ENCODE data around the gene ATXN7L1.
"Not testable (repeated sequence)": the region's sequence is repeated elsewhere in the genome, so short reads cannot be mapped to it uniquely, and the experiment has no call there.

ATXN7L1 gene

DNA sequence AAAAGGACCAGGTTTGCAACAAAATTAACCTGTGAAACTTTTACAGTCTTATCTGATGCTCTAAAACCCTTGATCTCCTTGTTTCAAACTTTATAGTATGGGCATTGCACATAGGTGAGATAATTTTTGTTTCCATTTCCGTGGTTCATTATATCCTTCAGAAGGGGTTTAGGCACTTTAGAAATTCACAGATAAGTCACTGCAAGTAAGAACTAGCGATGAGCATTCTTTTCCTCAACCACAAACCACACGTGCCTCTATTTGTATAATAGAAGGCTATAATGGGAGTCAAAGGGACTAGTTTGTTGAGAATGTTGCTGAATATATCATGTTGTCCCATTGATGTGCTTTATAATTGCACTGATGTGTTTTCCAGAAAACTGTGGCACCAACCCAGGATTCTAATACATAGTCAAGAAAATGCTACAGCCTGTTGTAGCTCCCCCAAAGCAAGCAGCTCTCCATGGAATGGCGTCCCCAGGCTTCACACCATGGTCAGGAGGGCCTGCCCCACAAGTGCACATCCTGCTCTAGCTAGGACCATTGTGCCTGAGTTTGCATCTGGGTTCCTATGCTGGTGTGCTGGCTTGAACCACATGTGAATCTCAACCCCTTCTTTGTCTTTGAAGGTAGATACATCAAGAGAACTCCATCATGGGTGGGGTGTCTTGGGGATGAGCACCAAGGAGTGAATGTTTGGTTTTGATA lies 14.0 kb upstream of the ATXN7L1 start:
- H2AFZ ChIP-seq (ENCODE audit: low read length, unreplicated experiment): no peak overlapping the region
- H3K27me3 ChIP-seq (ENCODE audit: insufficient read depth, low read length): no peaks in the 10 kb centered on the region
- no peak overlapping the region for H3K27ac ChIP-seq (ENCODE audit: low read depth, low read length)
- no peaks in the 10 kb centered on the region for H3K36me3 ChIP-seq (ENCODE audit: insufficient read depth, low read length)
- H3K4me3 ChIP-seq (ENCODE audit: low read depth, low read length): no peak overlapping the region
- no peaks in the 10 kb centered on the region for H3K4me1 ChIP-seq (ENCODE audit: control insufficient read depth, insufficient read depth, low read length, unreplicated experiment)
- no peaks in the 10 kb centered on the region for H3K79me2 ChIP-seq (ENCODE audit: control insufficient read depth, insufficient read depth, low read length, unreplicated experiment)

DNA sequence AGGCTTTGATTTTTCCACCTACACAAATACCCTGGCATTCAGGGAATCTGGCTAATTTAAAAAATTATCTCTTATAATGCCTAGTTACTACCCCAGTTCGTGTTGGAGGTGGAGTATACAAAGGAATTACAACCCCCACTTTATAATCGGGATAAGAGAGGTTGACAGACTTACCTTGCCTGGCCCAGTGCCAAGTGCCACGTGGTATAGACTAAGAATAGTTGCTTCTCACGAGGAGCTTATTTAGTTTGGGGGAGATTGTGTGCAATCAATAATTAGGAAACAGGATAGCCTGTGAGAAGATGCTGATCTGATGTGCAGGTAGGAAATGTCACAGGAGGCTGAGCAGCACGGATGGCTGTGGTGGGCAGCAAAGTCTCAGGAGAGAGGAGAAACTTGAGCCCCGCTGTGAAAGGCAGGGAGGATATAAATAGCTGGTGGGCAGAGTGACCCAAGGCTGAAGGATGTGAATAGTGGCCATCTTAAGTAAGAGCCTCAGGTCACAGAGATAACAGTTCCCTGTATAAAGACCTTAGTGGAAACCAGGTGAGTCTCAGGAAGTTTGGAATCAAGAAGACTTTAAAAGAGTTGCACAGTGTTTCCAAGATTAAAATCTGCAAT lies 11.3 kb upstream of the ATXN7L1 start:
- Histone ChIP-seq H2AFZ (ENCODE audit: low read length, unreplicated experiment) (no peak overlapping the region), H3K27ac (ENCODE audit: low read depth, low read length) (no peak overlapping the region), H3K4me3 (ENCODE audit: low read depth, low read length) (no peak overlapping the region), H3K27me3 (ENCODE audit: insufficient read depth, low read length) (no peaks in the 10 kb centered on the region), H3K4me1 (ENCODE audit: control insufficient read depth, insufficient read depth, low read length, unreplicated experiment) (no peaks in the 10 kb centered on the region), H3K36me3 (ENCODE audit: insufficient read depth, low read length) (peaks cover 4% of the 10 kb centered on the region; the same call in 1 of the 2 replicates), H3K79me2 (ENCODE audit: control insufficient read depth, insufficient read depth, low read length, unreplicated experiment) (peaks cover 5% of the 10 kb centered on the region)

DNA sequence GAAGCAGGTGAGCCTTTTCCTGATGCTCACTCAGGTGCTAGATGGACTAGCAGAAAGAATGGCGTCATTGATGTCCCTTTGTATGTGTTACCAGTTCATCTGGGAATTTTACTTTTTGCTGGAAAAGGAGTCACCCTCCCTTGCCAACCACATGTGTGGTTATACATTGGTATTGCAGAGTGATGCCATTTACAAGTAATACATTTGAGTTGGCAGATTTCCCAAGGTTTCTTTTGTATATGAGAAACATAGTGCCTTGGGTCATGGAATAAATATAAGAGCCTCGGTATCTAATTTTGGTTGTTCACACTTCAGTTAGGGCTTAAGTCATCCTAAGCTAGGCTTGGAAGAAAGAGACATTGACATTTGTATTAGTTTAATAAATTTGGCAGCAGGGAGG lies 10.4 kb upstream of the ATXN7L1 start:
- no peaks in the 10 kb centered on the region for H3K4me1 ChIP-seq (ENCODE audit: control insufficient read depth, insufficient read depth, low read length, unreplicated experiment)
- H3K4me3 ChIP-seq (ENCODE audit: low read depth, low read length): no peak overlapping the region
- no peak overlapping the region for H2AFZ ChIP-seq (ENCODE audit: low read length, unreplicated experiment)
- H3K27me3 ChIP-seq (ENCODE audit: insufficient read depth, low read length): no peaks in the 10 kb centered on the region
- H3K27ac ChIP-seq (ENCODE audit: low read depth, low read length): no peak overlapping the region
- H3K79me2 ChIP-seq (ENCODE audit: control insufficient read depth, insufficient read depth, low read length, unreplicated experiment): peaks cover 5% of the 10 kb centered on the region
- H3K36me3 ChIP-seq (ENCODE audit: insufficient read depth, low read length): peaks cover 4% of the 10 kb centered on the region; the same call in 1 of the 2 replicates

GRCh38 chr7:105885387-105886111 lies 9.2 kb upstream of the ATXN7L1 start:
- H3K36me3 ChIP-seq (ENCODE audit: insufficient read depth, low read length): peaks cover 4% of the 10 kb centered on the region; the same call in 1 of the 2 replicates
- H3K27me3 ChIP-seq (ENCODE audit: insufficient read depth, low read length): no peaks in the 10 kb centered on the region
- no peak overlapping the region for H3K4me3 ChIP-seq (ENCODE audit: low read depth, low read length)
- peaks cover 5% of the 10 kb centered on the region for H3K79me2 ChIP-seq (ENCODE audit: control insufficient read depth, insufficient read depth, low read length, unreplicated experiment)
- H2AFZ ChIP-seq (ENCODE audit: low read length, unreplicated experiment): no peak overlapping the region
- no peak overlapping the region for H3K27ac ChIP-seq (ENCODE audit: low read depth, low read length)
- no peaks in the 10 kb centered on the region for H3K4me1 ChIP-seq (ENCODE audit: control insufficient read depth, insufficient read depth, low read length, unreplicated experiment)

GRCh38 chr7:105883179-105883578 lies 6.8 kb upstream of the ATXN7L1 start:
- H2AFZ ChIP-seq (ENCODE audit: low read length, unreplicated experiment); H3K36me3 ChIP-seq (ENCODE audit: insufficient read depth, low read length); H3K4me3 ChIP-seq (ENCODE audit: low read depth, low read length); H3K27ac ChIP-seq (ENCODE audit: low read depth, low read length); H3K27me3 ChIP-seq (ENCODE audit: insufficient read depth, low read length): not testable (repeated sequence)
- Histone ChIP-seq H3K4me1 (ENCODE audit: control insufficient read depth, insufficient read depth, low read length, unreplicated experiment) (peaks cover 13% of the 10 kb centered on the region), H3K79me2 (ENCODE audit: control insufficient read depth, insufficient read depth, low read length, unreplicated experiment) (peaks cover 19% of the 10 kb centered on the region)

GRCh38 chr7:105881439-105881838 lies 5.0 kb upstream of the ATXN7L1 start:
- Histone ChIP-seq H3K79me2 (ENCODE audit: control insufficient read depth, insufficient read depth, low read length, unreplicated experiment) (peaks cover 29% of the 10 kb centered on the region), H3K36me3 (ENCODE audit: insufficient read depth, low read length) (peaks cover 4% of the 10 kb centered on the region; the same call in 1 of the 2 replicates)

DNA sequence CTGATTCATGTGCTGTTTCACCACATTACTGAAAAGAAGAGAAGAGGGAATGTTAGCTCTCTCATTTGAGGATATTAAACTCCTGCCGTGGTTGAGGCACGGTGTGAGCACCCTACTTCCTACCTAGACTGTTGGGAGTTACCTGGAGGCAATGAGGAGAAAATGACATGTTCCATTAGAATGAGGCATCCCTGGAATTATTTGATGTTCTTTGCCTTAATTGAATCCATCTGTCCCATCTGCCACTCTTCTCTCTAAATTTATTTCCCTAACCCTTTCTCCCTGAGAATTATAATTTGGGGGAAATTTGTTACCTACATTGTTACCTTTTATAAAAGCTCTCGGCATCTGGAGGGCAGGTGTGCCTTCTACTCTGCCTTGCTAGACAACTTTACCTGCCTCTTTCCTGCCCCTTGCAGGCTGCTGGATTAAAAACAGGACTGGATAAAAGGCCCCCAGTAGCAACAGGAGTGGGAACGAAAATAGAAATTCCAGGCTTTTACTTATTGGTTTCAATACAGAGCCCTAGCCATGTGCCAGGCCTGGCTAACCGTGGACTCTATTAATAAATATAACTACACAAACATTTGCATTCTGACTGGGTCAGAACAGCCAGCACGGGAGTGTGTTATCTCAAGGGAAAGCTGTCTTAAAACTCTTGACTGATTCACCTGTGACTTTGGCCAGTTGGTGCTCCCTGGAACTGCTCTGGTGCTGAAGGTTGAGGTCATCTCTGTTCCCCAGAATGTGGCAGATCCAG lies 4.4 kb upstream of the ATXN7L1 start:
- H3K36me3 ChIP-seq (ENCODE audit: insufficient read depth, low read length): peaks cover 4% of the 10 kb centered on the region; the same call in 1 of the 2 replicates
- H3K4me3 ChIP-seq (ENCODE audit: low read depth, low read length): no peak overlapping the region
- no peaks in the 10 kb centered on the region for H3K27me3 ChIP-seq (ENCODE audit: insufficient read depth, low read length)
- no peak overlapping the region for H3K27ac ChIP-seq (ENCODE audit: low read depth, low read length)
- H2AFZ ChIP-seq (ENCODE audit: low read length, unreplicated experiment): no peak overlapping the region
- peaks cover 34% of the 10 kb centered on the region for H3K79me2 ChIP-seq (ENCODE audit: control insufficient read depth, insufficient read depth, low read length, unreplicated experiment)
- peaks cover 21% of the 10 kb centered on the region for H3K4me1 ChIP-seq (ENCODE audit: control insufficient read depth, insufficient read depth, low read length, unreplicated experiment)

More at GRCh38 chr7:105881439-105881838, 5.0 kb upstream of the ATXN7L1 start:
- no peak overlapping the region for H3K27ac ChIP-seq (ENCODE audit: low read depth, low read length)
- H3K4me3 ChIP-seq (ENCODE audit: low read depth, low read length): no peak overlapping the region
- H3K27me3 ChIP-seq (ENCODE audit: insufficient read depth, low read length): no peaks in the 10 kb centered on the region
- H3K4me1 ChIP-seq (ENCODE audit: control insufficient read depth, insufficient read depth, low read length, unreplicated experiment): peaks cover 21% of the 10 kb centered on the region
- H2AFZ ChIP-seq (ENCODE audit: low read length, unreplicated experiment): no peak overlapping the region

DNA sequence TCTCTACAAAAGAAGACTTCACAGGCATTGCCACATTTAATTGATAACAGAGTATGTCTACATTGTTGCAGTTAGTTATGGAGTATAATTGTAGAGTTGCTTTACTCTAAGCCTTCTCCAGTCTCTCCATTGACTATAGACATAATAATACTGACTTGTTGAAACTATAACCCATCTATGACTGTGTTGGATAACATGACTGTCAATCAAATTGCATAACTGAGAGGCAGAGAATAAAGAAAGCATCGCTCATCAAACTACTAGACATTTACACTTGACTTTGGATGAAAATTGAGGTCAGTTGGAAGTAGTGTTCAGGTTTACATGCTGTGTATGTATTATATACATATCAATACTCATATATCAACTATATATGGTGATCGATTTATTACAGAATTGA lies 3.4 kb upstream of the ATXN7L1 start:
- Histone ChIP-seq H3K27me3 (ENCODE audit: insufficient read depth, low read length) (no peaks in the 10 kb centered on the region), H3K4me1 (ENCODE audit: control insufficient read depth, insufficient read depth, low read length, unreplicated experiment) (peaks cover 27% of the 10 kb centered on the region), H3K36me3 (ENCODE audit: insufficient read depth, low read length) (peaks cover 4% of the 10 kb centered on the region; the same call in 1 of the 2 replicates), H3K4me3 (ENCODE audit: low read depth, low read length) (no peak overlapping the region), H3K27ac (ENCODE audit: low read depth, low read length) (no peak overlapping the region), H2AFZ (ENCODE audit: low read length, unreplicated experiment) (no peak overlapping the region), H3K79me2 (ENCODE audit: control insufficient read depth, insufficient read depth, low read length, unreplicated experiment) (peaks cover 43% of the 10 kb centered on the region)

DNA sequence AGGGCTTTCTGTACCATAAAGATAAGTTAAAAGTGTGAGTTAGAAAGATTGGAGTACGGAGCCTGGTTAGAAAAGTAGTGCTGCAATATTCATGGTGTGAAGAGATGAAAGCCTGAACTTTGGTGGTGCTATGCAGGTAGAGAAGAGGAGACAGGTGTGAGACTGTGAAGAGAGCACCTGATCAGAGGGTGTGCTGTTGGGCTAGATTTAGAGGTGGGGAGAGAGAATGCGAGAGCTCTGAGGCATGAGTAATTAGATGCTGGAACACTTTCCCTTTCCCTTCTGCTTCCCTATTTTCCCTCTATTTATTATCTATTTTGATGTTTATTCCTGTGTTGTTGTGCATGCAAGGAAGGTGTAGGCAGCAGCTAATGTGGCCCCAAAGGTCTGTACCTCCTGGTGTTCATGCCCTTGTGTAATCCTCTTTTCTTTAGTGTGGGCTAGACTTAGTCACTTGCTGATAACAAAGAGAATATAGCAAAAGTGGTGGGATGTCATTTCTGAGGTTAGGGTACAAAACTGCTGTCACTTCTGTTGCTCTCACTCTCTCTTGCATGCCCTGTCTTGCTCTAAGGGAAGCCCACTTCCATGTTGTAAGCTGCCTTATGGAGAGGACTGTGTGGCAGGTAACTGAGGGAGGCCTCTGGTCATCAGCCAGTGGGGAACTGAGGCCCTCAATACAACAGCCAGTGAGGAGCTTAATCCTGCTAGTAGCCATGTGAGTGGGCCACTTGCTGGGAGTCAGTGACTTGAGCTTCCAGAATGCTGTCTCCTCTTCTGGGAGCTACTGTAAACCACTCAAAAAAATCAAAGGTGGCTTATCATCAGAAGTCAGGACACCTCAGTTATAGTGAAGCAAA lies 2.6 kb upstream of the ATXN7L1 start:
- H3K4me1 ChIP-seq (ENCODE audit: control insufficient read depth, insufficient read depth, low read length, unreplicated experiment): peaks cover 27% of the 10 kb centered on the region
- H3K79me2 ChIP-seq (ENCODE audit: control insufficient read depth, insufficient read depth, low read length, unreplicated experiment): peaks cover 44% of the 10 kb centered on the region

More for the DNA sequence above, 2.6 kb upstream of the ATXN7L1 start:
- H3K4me3 ChIP-seq (ENCODE audit: low read depth, low read length): peak overlapping the region; percentile 85
- no peaks in the 10 kb centered on the region for H3K27me3 ChIP-seq (ENCODE audit: insufficient read depth, low read length)
- no peak overlapping the region for H2AFZ ChIP-seq (ENCODE audit: low read length, unreplicated experiment)
- peaks cover 4% of the 10 kb centered on the region; the same call in 1 of the 2 replicates for H3K36me3 ChIP-seq (ENCODE audit: insufficient read depth, low read length)
- H3K27ac ChIP-seq (ENCODE audit: low read depth, low read length): no peak overlapping the region

All from ACC112 (cell line).